ENCODE results near the gene BRCA1.

BRCA1 gene

DNA sequence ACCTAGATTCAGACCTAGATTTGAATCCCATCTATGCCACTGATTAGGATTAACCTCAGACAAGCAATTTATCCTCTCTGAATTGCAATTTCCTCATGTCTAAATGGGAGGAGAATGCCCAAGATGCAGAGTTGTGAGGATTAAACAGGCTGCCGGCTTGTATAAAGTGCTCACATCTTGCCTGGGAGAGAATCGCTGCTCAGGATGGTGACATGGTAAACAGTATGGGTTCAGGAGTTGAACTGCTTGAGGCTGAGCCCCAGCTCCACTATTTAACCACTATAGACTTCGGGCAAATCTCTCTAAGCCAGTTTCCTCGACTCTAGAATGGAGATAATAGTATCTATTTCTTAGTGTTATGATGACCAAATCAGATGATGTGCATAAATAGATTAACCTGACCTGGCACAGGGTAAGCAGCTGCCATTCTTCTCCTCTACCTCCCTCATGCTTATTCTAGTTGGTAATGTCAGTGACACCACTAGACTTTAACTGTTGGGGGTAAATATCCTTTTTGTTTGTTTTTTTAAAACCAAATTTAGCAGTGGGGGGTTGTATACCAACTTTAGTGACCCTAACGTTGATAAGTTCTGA is 127.7 kb downstream of the BRCA1 start:
- Histone ChIP-seq H3K36me3 (ENCODE audit: insufficient read depth, low read length) (peaks cover 40% of the 10 kb centered on the region), H3K9me3 (ENCODE audit: low read depth, low read length) (no peaks in the 10 kb centered on the region), H3K27ac (peak overlapping the region; percentile 69), H3K9ac (ENCODE audit: insufficient read length) (peak overlapping the region; percentile 78), H3K4me3 (peak overlapping the region; percentile 79)
- no peak for TF ChIP-seq FOXP2 (optimal IDR thresholded peaks at IDR 0.05; ENCODE audit: control extremely low read depth, extremely low read length, insufficient read depth)
- no peak for TF ChIP-seq EZH2 (IDR thresholded peaks at IDR 0.05)
- TF ChIP-seq POLR2AphosphoS5 (IDR thresholded peaks at IDR 0.05; ENCODE audit: borderline replicate concordance, low read depth, low read length), result no peak
- no peak for DNase-seq (ENCODE audit: low read depth, low spot score)
